HCT116 (cell line): Measurements from ENCODE around the gene EXOC6B.

Source experiments
- EZH2 ChIP-seq: fragments of 200-600 bp; sonication (generic); IDR thresholded peaks from 2 replicates; pipeline ENCODE4 v1.6.1; 2017; ENCODE audit warnings: antibody characterized with exemption, mixed run types
- FOSL1 ChIP-seq: IDR thresholded peaks from 2 replicates; pipeline ENCODE4 v1.6.1; 2012; ENCODE audit warnings: low read depth
- POLR2AphosphoS5 ChIP-seq: IDR thresholded peaks from 2 replicates; pipeline ENCODE4 v1.6.1; 2011; ENCODE audit warnings: mild to moderate bottlenecking, low read depth, low read length, moderate library complexity
- RAD21 ChIP-seq: IDR thresholded peaks from 2 replicates; pipeline ENCODE4 v1.6.1; 2012; ENCODE audit warnings: low read depth, mild to moderate bottlenecking
- SRF ChIP-seq: IDR thresholded peaks from 2 replicates; pipeline ENCODE4 v1.6.1; 2012; ENCODE audit warnings: low read depth
- TCF7L2 ChIP-seq: IDR thresholded peaks from 2 replicates; pipeline ENCODE4 v1.7.0; 2011; ENCODE audit warnings: borderline replicate concordance, inconsistent platforms; ENCODE audit not compliant: insufficient read depth, insufficient read length; ENCODE audit errors: extremely low read depth
- YY1 ChIP-seq: IDR thresholded peaks from 2 replicates; pipeline ENCODE4 v1.6.1; 2011; ENCODE audit warnings: low read length, low read depth, moderate library complexity, mild to moderate bottlenecking; ENCODE audit not compliant: insufficient replicate concordance; ENCODE audit errors: extremely low read depth
- ZFX ChIP-seq: fragments of 450-650 bp; IDR thresholded peaks from 2 replicates; pipeline ENCODE4 v1.6.1; 2017
- TF ChIP-seq, protein P1 (sequence below), 3 experiments: fragments of 200-600 bp in 1 of 3; sonication (generic) in 1 of 3; IDR thresholded peaks in 2 of 3; conservative IDR thresholded peaks in 1 of 3; 2 replicates each; pipeline ENCODE4 v1.5.1; 2012 to 2017; ENCODE audit warnings: low read depth in 2 of 3, low read length in 2 of 3, antibody characterized with exemption in 1 of 3, borderline replicate concordance in 1 of 3, control low read depth in 1 of 3, mild to moderate bottlenecking in 1 of 3, mixed read lengths in 1 of 3, mixed run types in 1 of 3, moderate library complexity in 1 of 3; ENCODE audit not compliant: insufficient read depth in 1 of 3
- TF ChIP-seq, protein P2 (sequence below): IDR thresholded peaks from 2 replicates; pipeline ENCODE4 v1.6.1; 2012
- TF ChIP-seq, protein P3 (sequence below): IDR thresholded peaks from 2 replicates; pipeline ENCODE4 v1.6.1; 2012; ENCODE audit warnings: low read depth
- TF ChIP-seq, protein P4 (sequence below): IDR thresholded peaks from 2 replicates; pipeline ENCODE4 v1.6.1; 2012

DNA sequence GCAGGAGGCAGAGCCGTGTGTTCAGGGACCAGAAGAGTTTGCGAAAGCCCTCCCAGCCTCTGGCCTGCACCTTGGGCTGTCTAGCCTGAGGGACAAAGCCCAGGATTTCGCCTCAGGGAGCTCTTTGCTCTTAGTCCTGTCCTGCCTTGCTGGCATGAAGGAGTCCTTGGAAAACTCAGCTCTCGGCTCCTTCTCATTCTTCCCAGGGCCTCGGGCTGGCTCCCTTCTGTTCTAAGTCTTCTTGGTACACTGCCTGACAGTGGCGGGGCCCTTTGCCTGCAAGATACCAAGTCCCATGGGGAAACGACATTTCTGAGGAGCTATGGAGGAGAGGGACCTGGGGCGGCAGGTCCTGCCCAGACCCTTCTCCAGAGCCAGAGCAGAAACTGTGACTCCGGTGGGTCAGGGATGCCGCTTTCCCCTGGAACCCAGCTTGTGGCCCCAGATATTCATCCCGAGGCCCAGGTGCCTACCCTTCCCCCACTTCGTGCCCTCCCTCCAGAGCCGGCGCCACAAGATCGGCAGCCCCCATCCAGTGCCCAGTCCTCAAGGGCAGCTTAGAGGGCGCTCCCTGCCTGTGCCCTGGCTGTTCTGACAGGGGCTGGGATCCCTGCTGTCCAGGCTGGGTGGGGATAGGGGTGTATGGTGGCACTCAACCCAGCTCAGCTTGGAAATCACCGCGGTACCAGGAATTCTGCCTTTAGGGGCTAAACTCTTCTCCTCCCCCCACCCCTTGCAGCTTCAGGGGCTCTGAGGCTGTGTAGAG is 672.6 kb downstream of the EXOC6B start:
- TF ChIP-seq, protein P1, sequence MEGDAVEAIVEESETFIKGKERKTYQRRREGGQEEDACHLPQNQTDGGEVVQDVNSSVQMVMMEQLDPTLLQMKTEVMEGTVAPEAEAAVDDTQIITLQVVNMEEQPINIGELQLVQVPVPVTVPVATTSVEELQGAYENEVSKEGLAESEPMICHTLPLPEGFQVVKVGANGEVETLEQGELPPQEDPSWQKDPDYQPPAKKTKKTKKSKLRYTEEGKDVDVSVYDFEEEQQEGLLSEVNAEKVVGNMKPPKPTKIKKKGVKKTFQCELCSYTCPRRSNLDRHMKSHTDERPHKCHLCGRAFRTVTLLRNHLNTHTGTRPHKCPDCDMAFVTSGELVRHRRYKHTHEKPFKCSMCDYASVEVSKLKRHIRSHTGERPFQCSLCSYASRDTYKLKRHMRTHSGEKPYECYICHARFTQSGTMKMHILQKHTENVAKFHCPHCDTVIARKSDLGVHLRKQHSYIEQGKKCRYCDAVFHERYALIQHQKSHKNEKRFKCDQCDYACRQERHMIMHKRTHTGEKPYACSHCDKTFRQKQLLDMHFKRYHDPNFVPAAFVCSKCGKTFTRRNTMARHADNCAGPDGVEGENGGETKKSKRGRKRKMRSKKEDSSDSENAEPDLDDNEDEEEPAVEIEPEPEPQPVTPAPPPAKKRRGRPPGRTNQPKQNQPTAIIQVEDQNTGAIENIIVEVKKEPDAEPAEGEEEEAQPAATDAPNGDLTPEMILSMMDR (IDR thresholded peaks at IDR 0.05 in 2 of 3, conservative IDR thresholded peaks at IDR 0.05 in 1 of 3; ENCODE audit: borderline replicate concordance in 1 of 3, insufficient read depth in 1 of 3, low read depth in 2 of 3, low read length in 2 of 3), result no peak
- no peak for TF ChIP-seq POLR2AphosphoS5
- no peak for TF ChIP-seq ZFX
- TF ChIP-seq, protein P2, sequence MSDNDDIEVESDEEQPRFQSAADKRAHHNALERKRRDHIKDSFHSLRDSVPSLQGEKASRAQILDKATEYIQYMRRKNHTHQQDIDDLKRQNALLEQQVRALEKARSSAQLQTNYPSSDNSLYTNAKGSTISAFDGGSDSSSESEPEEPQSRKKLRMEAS, result no peak
- no peak for TF ChIP-seq EZH2
- TF ChIP-seq RAD21, result no peak
- no peak for TF ChIP-seq YY1
- no peak for TF ChIP-seq TCF7L2
- no peak for TF ChIP-seq FOSL1
- TF ChIP-seq, protein P3, sequence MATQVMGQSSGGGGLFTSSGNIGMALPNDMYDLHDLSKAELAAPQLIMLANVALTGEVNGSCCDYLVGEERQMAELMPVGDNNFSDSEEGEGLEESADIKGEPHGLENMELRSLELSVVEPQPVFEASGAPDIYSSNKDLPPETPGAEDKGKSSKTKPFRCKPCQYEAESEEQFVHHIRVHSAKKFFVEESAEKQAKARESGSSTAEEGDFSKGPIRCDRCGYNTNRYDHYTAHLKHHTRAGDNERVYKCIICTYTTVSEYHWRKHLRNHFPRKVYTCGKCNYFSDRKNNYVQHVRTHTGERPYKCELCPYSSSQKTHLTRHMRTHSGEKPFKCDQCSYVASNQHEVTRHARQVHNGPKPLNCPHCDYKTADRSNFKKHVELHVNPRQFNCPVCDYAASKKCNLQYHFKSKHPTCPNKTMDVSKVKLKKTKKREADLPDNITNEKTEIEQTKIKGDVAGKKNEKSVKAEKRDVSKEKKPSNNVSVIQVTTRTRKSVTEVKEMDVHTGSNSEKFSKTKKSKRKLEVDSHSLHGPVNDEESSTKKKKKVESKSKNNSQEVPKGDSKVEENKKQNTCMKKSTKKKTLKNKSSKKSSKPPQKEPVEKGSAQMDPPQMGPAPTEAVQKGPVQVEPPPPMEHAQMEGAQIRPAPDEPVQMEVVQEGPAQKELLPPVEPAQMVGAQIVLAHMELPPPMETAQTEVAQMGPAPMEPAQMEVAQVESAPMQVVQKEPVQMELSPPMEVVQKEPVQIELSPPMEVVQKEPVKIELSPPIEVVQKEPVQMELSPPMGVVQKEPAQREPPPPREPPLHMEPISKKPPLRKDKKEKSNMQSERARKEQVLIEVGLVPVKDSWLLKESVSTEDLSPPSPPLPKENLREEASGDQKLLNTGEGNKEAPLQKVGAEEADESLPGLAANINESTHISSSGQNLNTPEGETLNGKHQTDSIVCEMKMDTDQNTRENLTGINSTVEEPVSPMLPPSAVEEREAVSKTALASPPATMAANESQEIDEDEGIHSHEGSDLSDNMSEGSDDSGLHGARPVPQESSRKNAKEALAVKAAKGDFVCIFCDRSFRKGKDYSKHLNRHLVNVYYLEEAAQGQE, result no peak
- TF ChIP-seq, protein P4, sequence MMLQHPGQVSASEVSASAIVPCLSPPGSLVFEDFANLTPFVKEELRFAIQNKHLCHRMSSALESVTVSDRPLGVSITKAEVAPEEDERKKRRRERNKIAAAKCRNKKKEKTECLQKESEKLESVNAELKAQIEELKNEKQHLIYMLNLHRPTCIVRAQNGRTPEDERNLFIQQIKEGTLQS, result no peak
- no peak for TF ChIP-seq SRF
